GM19025 (cell line): Measurements from ENCODE around the gene BBS12.

Source experiments
- ATAC-seq: cut with Tn5 transposase; IDR thresholded peaks from one replicate; pipeline ENCODE4 v1.9.1; 2021; ENCODE audit warnings: mild to moderate bottlenecking, low read depth, moderate library complexity; ENCODE audit not compliant: unreplicated experiment

The BBS12 gene

DNA sequence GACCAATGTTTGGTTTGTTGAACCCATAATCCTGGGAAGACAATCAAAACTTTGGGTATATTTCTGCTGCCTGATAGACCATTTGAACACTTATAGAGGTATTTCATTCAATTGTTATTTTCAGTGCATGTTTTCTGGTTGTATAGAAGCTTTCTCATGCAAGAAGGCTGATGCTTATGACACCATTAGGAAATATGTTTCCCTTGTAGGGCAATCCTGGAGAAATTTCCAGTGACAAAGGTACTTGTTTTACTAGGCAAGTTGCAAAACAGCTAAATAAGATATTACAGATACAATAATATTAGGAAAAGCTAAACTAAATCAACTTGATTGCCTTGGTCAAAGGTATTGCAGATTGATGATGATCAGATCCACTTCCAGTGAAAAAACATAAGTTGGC lies 61.3 kb downstream of the BBS12 start:
- no peak for ATAC-seq
